ENCODE measurements around the gene ST7.
"Not testable (repeated sequence)": the region's sequence is repeated elsewhere in the genome, so short reads cannot be mapped to it uniquely, and the experiment has no call there.

The ST7 gene

DNA sequence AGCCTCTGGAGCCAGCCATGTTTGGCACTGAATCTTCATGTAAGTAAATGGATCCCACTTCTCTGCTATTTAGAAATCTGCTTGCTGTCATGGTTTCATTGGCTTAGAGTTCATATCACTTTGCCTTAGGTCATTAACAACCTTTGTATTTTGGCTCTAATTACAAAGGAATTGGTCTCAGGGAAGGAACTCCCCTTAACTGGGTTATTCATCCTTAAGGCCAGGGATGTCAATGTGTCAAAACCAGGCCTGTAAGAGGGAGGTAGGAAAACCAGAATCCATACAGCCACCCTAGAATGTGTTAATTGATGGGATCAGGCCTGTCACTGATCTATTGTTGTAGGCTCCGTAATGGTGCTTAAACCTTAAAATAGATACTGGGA lies 67.3 kb downstream of the ST7 start:
- no peak overlapping the region for H3K4me3 ChIP-seq (ENCODE audit: insufficient read length, low read depth)
- TF ChIP-seq YY1 (IDR thresholded peaks at IDR 0.05; ENCODE audit: insufficient read depth, insufficient read length) (no peak), SUZ12 (IDR thresholded peaks at IDR 0.05; ENCODE audit: extremely low read depth, insufficient read depth, insufficient read length) (no peak), ZNF274 (IDR thresholded peaks at IDR 0.05; ENCODE audit: low read depth, low read length) (no peak)
- no peak overlapping the region for H3K9ac ChIP-seq (ENCODE audit: insufficient read length, low read depth)
- no peaks in the 10 kb centered on the region for H3K27me3 ChIP-seq (ENCODE audit: insufficient read depth, insufficient read length)
- no peaks in the 10 kb centered on the region for H3K4me1 ChIP-seq (ENCODE audit: insufficient read depth, insufficient read length)
- no peak for DNase-seq (ENCODE audit: low read depth, low spot score)
- no peaks in the 10 kb centered on the region for H3K9me3 ChIP-seq (ENCODE audit: insufficient read depth, low read length)
- no peaks in the 10 kb centered on the region for H3K36me3 ChIP-seq (ENCODE audit: insufficient read depth, insufficient read length, low read length)

DNA sequence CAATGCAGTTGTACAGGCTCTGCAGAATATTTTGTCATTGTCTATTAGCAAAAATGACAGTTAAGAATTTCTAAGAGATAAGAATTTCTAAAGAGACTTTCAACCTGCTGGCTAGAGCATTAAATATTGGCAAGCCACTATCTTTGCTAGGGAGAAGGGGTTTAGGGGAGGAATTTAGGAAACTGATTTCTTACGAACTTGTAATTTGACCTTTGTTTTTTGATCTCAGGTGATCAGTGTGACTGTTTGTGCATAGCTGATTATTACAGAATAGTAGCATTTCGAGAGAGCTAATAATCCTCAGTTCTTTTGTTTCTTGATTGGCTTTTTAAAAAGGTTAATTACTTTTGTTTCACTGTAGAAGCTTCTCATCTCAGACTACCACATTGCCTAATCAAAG lies 68.1 kb downstream of the ST7 start:
- no peaks in the 10 kb centered on the region for H3K27me3 ChIP-seq (ENCODE audit: insufficient read depth, insufficient read length)
- H3K9me3 ChIP-seq (ENCODE audit: insufficient read depth, low read length) = no peaks in the 10 kb centered on the region
- DNase-seq (ENCODE audit: low read depth, low spot score) = no peak
- no peaks in the 10 kb centered on the region for H3K4me1 ChIP-seq (ENCODE audit: insufficient read depth, insufficient read length)
- no peak overlapping the region for H3K4me3 ChIP-seq (ENCODE audit: insufficient read length, low read depth)
- TF ChIP-seq SUZ12 (IDR thresholded peaks at IDR 0.05; ENCODE audit: extremely low read depth, insufficient read depth, insufficient read length) (no peak), YY1 (IDR thresholded peaks at IDR 0.05; ENCODE audit: insufficient read depth, insufficient read length) (no peak), ZNF274 (IDR thresholded peaks at IDR 0.05; ENCODE audit: low read depth, low read length) (no peak)
- H3K36me3 ChIP-seq (ENCODE audit: insufficient read depth, insufficient read length, low read length) = no peaks in the 10 kb centered on the region
- H3K9ac ChIP-seq (ENCODE audit: insufficient read length, low read depth) = no peak overlapping the region

DNA sequence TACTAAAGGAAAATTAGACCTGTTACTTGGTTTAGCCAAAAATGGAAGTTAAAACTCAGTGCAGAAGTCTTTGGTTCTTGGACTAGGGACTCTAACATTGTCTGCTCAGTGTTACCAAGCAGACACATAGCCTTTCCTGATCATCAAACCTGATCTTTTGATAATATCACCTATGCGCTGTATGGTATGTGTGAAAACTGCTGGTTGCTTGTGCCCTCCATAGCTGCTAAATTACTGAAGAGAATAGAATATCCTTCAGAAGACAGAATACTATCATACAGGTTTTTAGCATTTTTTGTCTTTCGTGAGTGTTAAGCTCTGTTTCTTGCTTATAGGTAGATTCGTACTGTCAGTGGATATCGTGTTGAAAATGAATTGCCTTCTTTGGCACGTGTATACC lies 68.7 kb downstream of the ST7 start:
- Histone ChIP-seq H3K9me3 (ENCODE audit: insufficient read depth, low read length) (no peaks in the 10 kb centered on the region), H3K9ac (ENCODE audit: insufficient read length, low read depth) (no peak overlapping the region), H3K4me1 (ENCODE audit: insufficient read depth, insufficient read length) (no peaks in the 10 kb centered on the region), H3K36me3 (ENCODE audit: insufficient read depth, insufficient read length, low read length) (no peaks in the 10 kb centered on the region), H3K27me3 (ENCODE audit: insufficient read depth, insufficient read length) (no peaks in the 10 kb centered on the region), H3K4me3 (ENCODE audit: insufficient read length, low read depth) (no peak overlapping the region)
- DNase-seq (ENCODE audit: low read depth, low spot score) = no peak
- no peak for TF ChIP-seq SUZ12 (IDR thresholded peaks at IDR 0.05; ENCODE audit: extremely low read depth, insufficient read depth, insufficient read length)
- TF ChIP-seq YY1 (IDR thresholded peaks at IDR 0.05; ENCODE audit: insufficient read depth, insufficient read length) = no peak
- TF ChIP-seq ZNF274 (IDR thresholded peaks at IDR 0.05; ENCODE audit: low read depth, low read length) = no peak

DNA sequence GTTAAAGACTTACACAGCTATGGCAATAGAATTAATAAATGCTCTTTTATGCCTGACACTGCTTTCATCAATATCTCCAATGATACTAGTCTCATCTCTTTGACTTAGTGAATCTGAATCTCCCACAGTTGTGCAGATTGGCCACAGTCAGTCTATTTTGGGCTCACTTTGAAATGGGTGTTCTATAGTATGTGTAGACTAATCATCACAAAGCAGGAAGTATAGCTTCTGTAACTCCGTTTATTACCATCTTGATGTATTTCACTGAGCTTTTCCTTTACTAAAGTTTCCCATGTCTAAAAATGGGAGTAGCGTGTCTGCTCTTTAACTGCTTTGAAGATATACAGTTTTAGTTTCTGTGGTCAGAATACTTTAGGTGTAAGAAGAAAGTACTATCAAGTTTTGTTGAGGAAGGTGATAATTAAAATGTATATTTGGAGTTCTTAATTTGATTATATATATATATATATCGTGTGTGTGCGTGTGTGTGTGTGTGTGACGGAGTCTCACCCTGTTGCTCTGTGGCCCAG lies 70.1 kb downstream of the ST7 start:
- no peak overlapping the region for H3K4me3 ChIP-seq (ENCODE audit: insufficient read length, low read depth)
- H3K9me3 ChIP-seq (ENCODE audit: insufficient read depth, low read length) = no peaks in the 10 kb centered on the region
- no peak for DNase-seq (ENCODE audit: low read depth, low spot score)
- TF ChIP-seq SUZ12 (IDR thresholded peaks at IDR 0.05; ENCODE audit: extremely low read depth, insufficient read depth, insufficient read length) (no peak), ZNF274 (IDR thresholded peaks at IDR 0.05; ENCODE audit: low read depth, low read length) (no peak), YY1 (IDR thresholded peaks at IDR 0.05; ENCODE audit: insufficient read depth, insufficient read length) (no peak)
- no peak overlapping the region for H3K9ac ChIP-seq (ENCODE audit: insufficient read length, low read depth)
- H3K27me3 ChIP-seq (ENCODE audit: insufficient read depth, insufficient read length) = no peaks in the 10 kb centered on the region
- no peaks in the 10 kb centered on the region for H3K4me1 ChIP-seq (ENCODE audit: insufficient read depth, insufficient read length)
- no peaks in the 10 kb centered on the region for H3K36me3 ChIP-seq (ENCODE audit: insufficient read depth, insufficient read length, low read length)

DNA sequence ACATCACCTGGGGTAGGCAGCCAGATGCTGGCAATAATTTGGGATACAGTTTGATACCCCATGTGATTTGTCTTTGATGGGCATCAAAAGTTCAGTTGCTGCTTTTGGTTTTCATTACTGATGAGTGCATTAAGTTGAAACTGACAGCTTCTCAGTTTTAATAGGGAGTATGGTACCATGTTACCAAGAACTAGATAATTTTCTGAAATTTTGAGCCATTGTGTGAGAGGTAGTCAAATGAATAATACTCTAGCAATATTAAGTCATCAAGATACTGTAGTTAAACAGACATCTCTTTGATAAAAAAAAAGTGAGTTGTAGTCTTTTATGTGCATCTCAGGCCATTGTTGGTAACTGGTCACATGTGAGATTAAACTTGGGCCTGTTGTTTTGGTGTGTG lies 71.5 kb downstream of the ST7 start:
- Histone ChIP-seq H3K36me3 (ENCODE audit: insufficient read depth, insufficient read length, low read length) (no peaks in the 10 kb centered on the region), H3K27me3 (ENCODE audit: insufficient read depth, insufficient read length) (no peaks in the 10 kb centered on the region), H3K4me1 (ENCODE audit: insufficient read depth, insufficient read length) (no peaks in the 10 kb centered on the region), H3K9ac (ENCODE audit: insufficient read length, low read depth) (no peak overlapping the region), H3K4me3 (ENCODE audit: insufficient read length, low read depth) (no peak overlapping the region), H3K9me3 (ENCODE audit: insufficient read depth, low read length) (no peaks in the 10 kb centered on the region)
- no peak for DNase-seq (ENCODE audit: low read depth, low spot score)
- no peak for TF ChIP-seq ZNF274 (IDR thresholded peaks at IDR 0.05; ENCODE audit: low read depth, low read length)

DNA sequence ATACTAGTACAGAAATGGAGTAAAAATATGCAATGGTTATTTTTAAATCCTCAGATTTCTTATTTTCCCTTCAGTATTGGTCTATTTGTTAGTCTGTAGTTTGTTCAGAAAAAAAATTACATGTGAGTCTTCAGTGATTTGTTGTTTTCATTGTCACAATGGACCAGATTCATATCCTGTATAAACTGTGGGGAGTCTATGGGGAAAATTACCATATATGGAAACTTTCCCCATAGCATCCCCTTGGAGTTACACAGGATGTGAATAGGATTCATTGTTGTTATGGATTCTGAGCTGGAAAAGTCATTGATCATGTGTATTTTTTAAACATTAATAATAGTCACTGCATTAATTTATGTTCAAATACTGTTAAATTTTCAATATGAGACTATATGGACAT lies 72.6 kb downstream of the ST7 start:
- no peaks in the 10 kb centered on the region for H3K27me3 ChIP-seq (ENCODE audit: insufficient read depth, insufficient read length)

DNA sequence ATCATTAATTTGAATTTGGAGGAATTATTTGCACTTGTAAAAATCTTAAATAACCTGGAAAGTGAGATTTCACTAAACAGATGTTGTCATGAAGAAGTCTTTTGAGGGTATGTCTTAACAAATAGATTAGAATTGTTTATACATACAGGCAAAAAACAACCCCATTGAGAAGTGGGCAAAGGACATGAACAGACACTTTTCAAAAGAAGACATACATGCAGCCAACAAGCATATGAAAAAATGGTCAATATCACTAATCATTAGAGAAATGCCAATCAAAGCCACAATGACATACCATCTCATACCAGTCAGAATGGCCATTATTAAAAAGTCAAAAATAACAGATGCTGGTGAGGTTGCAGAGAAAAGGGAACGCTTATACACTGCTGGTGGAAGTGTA lies 77.0 kb downstream of the ST7 start:
- not testable (repeated sequence) for H3K9ac ChIP-seq (ENCODE audit: insufficient read length, low read depth); H3K4me1 ChIP-seq (ENCODE audit: insufficient read depth, insufficient read length); H3K27me3 ChIP-seq (ENCODE audit: insufficient read depth, insufficient read length); H3K4me3 ChIP-seq (ENCODE audit: insufficient read length, low read depth); DNase-seq (ENCODE audit: low read depth, low spot score); H3K36me3 ChIP-seq (ENCODE audit: insufficient read depth, insufficient read length, low read length)
- peaks cover 13% of the 10 kb centered on the region for H3K9me3 ChIP-seq (ENCODE audit: insufficient read depth, low read length)

More for the DNA sequence above, 72.6 kb downstream of the ST7 start:
- no peaks in the 10 kb centered on the region for H3K36me3 ChIP-seq (ENCODE audit: insufficient read depth, insufficient read length, low read length)
- DNase-seq (ENCODE audit: low read depth, low spot score) = no peak
- TF ChIP-seq YY1 (IDR thresholded peaks at IDR 0.05; ENCODE audit: insufficient read depth, insufficient read length) (no peak), SUZ12 (IDR thresholded peaks at IDR 0.05; ENCODE audit: extremely low read depth, insufficient read depth, insufficient read length) (no peak), ZNF274 (IDR thresholded peaks at IDR 0.05; ENCODE audit: low read depth, low read length) (no peak)
- no peak overlapping the region for H3K4me3 ChIP-seq (ENCODE audit: insufficient read length, low read depth)
- no peaks in the 10 kb centered on the region for H3K4me1 ChIP-seq (ENCODE audit: insufficient read depth, insufficient read length)
- H3K9me3 ChIP-seq (ENCODE audit: insufficient read depth, low read length) = peaks cover 7% of the 10 kb centered on the region
- no peak overlapping the region for H3K9ac ChIP-seq (ENCODE audit: insufficient read length, low read depth)

DNA sequence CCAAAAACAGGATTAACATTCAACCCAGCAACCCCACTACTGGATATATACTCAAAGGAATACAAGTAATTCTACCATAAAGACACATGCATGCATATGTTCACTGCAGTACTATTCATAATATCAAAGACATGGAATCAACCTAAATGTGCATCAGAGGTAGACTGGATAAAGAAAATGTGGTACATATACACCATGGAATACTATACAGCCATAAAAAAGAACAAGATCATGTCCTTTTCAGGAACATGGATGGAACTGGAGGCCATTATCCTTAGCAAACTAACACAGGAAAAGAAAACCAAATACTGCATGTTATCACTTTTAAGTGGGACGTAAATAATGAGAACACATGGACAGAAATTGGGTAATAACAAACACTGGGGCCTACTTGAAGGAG lies 77.5 kb downstream of the ST7 start:
- H3K36me3 ChIP-seq (ENCODE audit: insufficient read depth, insufficient read length, low read length); DNase-seq (ENCODE audit: low read depth, low spot score); H3K27me3 ChIP-seq (ENCODE audit: insufficient read depth, insufficient read length): not testable (repeated sequence)

More for the DNA sequence above, 77.5 kb downstream of the ST7 start:
- not testable (repeated sequence) for H3K4me1 ChIP-seq (ENCODE audit: insufficient read depth, insufficient read length); H3K9ac ChIP-seq (ENCODE audit: insufficient read length, low read depth); H3K4me3 ChIP-seq (ENCODE audit: insufficient read length, low read depth)
- peaks cover 13% of the 10 kb centered on the region for H3K9me3 ChIP-seq (ENCODE audit: insufficient read depth, low read length)
